GM20000 (cell line): ENCODE results near the gene NFX1.

Source experiments
- DNase-seq: peaks from one replicate; pipeline ENCODE4 v3.0.0; 2012; ENCODE audit warnings: low spot score
- TF ChIP-seq, protein P1 (sequence below): IDR thresholded peaks from 2 replicates; pipeline ENCODE4 v1.5.1; 2012; ENCODE audit warnings: mild to moderate bottlenecking, control low read depth; ENCODE audit errors: extremely low read depth, missing control alignments

The NFX1 gene

DNA sequence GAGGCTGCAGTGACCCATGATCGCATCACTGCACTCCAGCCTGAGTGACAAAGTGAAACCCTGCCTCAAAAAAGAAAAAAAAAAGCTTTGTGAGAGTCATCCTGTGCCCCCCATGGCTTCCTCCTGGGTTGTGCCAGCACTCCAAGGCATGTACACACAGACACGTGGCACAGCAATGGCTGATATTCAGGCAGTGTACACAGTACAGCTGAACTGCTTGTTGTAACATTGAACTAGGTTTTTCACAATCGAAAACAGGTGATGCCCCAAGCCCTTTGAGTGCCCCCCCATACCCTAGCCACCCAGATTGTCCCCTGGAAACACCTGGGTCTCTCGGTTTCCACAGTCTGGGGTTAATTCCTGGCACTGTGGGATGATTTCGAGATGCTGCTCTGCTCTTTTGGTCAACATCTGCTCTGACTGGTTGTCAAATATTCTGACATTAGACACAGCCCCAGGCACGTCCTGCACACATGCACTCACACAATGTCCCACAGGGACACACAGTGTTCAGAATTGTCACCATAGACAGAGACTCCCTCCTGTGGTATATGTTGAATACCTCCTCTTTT lies 41.1 kb upstream of the NFX1 start:
- DNase-seq = peak; percentile 22
- TF ChIP-seq, protein P1, sequence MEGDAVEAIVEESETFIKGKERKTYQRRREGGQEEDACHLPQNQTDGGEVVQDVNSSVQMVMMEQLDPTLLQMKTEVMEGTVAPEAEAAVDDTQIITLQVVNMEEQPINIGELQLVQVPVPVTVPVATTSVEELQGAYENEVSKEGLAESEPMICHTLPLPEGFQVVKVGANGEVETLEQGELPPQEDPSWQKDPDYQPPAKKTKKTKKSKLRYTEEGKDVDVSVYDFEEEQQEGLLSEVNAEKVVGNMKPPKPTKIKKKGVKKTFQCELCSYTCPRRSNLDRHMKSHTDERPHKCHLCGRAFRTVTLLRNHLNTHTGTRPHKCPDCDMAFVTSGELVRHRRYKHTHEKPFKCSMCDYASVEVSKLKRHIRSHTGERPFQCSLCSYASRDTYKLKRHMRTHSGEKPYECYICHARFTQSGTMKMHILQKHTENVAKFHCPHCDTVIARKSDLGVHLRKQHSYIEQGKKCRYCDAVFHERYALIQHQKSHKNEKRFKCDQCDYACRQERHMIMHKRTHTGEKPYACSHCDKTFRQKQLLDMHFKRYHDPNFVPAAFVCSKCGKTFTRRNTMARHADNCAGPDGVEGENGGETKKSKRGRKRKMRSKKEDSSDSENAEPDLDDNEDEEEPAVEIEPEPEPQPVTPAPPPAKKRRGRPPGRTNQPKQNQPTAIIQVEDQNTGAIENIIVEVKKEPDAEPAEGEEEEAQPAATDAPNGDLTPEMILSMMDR = no peak

DNA sequence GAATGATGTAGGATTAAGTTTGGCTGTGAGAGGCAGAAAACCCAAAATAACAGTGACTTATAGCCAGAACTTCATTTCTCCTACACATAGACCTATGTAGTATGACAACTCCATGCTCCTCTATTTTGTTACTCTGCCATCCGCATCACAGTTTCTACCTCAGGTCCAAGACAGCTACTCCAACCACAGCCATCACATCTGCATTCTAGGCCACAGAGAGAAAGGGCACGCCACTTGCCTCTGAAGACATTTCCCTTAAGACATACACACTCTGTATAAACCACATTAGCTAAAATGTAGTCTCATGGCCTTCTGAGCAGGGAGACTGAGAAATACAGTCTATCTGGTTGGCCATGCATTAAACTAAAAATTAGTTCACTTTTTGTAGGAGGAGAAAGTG lies 40.3 kb upstream of the NFX1 start:
- TF ChIP-seq, protein P1 = no peak
- no peak for DNase-seq

DNA sequence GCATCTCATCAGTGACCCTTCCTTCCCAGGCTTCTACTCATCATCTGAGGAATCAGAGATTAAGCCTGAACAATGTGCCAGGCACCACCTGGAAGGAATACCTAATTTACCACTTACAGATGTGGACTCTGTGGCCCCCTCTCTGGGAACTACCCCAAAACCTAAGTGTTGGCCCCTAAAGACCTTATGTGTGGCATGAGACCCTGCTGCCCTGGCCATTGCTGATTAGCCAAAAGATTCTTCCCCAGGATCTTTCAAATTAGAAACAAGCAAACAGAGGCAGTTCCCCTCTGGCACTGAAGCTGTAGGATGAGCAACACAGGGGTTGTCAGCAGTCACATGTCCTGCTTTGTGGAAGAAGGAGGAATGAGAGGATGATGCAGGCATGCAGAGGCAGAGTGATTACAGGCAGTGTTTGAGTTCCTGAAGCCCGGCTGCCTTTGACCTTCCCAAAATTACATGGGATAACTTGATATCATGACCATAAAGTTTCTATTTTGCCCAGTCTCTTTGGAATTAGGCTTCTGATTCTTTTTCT lies 39.8 kb upstream of the NFX1 start:
- TF ChIP-seq, protein P1 = no peak
- no peak for DNase-seq

DNA sequence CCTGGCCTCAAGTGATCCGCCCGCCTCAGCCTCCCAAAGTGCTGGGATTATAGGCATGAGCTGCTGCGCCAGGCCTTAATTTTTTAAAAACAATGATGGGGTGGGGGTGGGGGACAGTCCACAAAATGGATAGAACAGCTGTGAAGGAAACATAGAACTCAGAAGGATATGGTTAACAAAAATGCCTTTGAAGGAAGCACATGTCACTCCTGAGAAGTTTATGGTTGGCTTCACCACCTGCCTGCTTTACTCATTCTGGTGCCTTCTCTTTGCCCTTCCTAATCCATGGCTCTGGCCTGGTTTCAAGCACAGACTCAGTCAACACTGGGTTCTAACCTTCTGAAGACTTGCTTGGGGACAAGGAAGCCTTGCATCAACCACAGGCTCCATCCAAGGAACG lies 36.1 kb upstream of the NFX1 start:
- TF ChIP-seq, protein P1 = no peak
- DNase-seq = no peak

DNA sequence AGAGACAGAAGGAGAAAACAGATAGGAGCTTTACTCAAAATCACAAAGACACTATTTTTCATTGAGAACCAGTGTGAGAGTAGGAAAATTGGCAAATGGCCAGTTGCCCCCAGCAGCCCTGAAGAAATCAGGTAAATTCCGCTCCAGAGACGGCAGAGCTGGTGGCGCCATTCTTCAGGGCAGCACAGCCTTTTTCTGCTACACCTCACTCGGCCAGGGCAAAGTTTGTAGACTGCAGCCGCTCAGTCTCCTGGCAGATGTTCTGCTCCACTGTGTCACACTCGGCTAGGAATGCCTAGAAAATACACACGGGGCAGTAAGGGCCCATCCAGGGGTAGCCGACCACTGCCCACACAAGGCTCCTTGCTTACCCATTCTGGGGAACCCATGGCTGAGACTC lies 35.3 kb upstream of the NFX1 start:
- DNase-seq = no peak
- TF ChIP-seq, protein P1 = no peak

DNA sequence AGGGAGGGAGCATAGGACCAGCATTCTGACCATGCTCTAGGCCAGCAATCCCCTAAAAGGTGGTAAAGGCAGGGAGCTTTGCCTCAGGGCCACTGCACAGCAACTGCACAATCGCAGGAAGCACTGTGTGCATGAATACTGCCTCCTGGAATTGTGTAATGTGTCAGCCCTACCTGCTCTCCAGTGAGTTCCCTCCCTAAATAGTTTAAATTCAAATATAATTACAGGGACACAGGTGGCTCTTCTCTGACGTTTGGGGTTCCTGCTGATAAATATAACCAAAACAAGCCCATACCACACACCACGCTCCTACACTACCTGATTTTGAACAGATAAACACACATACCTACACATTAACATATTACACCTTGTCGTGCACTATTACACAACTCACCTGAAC lies 34.8 kb upstream of the NFX1 start:
- DNase-seq = no peak
- TF ChIP-seq, protein P1 = no peak

DNA sequence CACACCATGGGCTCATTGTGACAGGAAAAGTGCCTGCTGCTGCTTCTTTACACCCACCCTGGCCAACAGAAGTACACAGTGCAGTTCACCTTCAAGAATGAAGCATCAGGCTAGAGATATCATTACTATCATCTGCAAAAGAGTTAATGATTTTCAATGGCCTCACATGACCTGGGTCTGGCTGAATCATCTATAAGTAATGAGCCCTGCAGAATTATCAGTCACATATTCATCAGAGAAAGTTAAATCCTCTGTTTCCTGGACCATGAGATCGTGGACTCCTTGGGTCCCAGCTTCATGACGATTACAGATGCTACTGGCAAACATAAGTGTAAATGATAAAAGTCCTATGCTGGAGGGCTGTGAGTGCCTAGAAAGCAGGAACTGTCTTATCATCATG lies 34.1 kb upstream of the NFX1 start:
- TF ChIP-seq, protein P1 = no peak
- DNase-seq = no peak
